ENCODE measurements around the gene TMA7B. TPM values are rescaled to one million over a fixed set of nuclear protein-coding genes. Genes with fewer than 3 reads are reported as not detected.
A peak's percentile ranks its signal among the peaks of the same experiment; 100 is the strongest.
"Not testable (repeated sequence)": the region's sequence is repeated elsewhere in the genome, so short reads cannot be mapped to it uniquely, and the experiment has no call there.

Gene TMA7B
- total RNA-seq, 1 experiment from 2014 or later = not detected

GRCh38 chr22:39992088-39992826 lies 32.1 kb downstream of the TMA7B start:
- DNase-seq = no peak
- no peak overlapping the region for H3K9ac ChIP-seq (ENCODE audit: low read length)
- H3K27ac ChIP-seq (ENCODE audit: low read length) = no peak overlapping the region
- intact Hi-C loops (cut with micrococcal nuclease) = no loop called here
- no peak overlapping the region for H2AFZ ChIP-seq (ENCODE audit: low read length)
- ChIA-PET CTCF (no interaction called here), POLR2A (ENCODE audit: unreplicated experiment) (no interaction called here)
- no peak overlapping the region for H3K4me2 ChIP-seq (ENCODE audit: low read length)
- H3K9me3 ChIP-seq (ENCODE audit: low read length) = no peaks in the 10 kb centered on the region
- no peak for ATAC-seq
- H4K20me1 ChIP-seq (ENCODE audit: low read length) = 0 out of 2 replicates have a peak, but pooled peaks cover 4% of the 10 kb centered on the region
- BruUV-seq (replicated peaks) = no TSS peak
- no peaks in the 10 kb centered on the region for H3K36me3 ChIP-seq (ENCODE audit: low read depth, low read length)
- H3K4me1 ChIP-seq (ENCODE audit: insufficient read depth, low read length) = peaks cover 16% of the 10 kb centered on the region
- TF ChIP-seq, protein P1, sequence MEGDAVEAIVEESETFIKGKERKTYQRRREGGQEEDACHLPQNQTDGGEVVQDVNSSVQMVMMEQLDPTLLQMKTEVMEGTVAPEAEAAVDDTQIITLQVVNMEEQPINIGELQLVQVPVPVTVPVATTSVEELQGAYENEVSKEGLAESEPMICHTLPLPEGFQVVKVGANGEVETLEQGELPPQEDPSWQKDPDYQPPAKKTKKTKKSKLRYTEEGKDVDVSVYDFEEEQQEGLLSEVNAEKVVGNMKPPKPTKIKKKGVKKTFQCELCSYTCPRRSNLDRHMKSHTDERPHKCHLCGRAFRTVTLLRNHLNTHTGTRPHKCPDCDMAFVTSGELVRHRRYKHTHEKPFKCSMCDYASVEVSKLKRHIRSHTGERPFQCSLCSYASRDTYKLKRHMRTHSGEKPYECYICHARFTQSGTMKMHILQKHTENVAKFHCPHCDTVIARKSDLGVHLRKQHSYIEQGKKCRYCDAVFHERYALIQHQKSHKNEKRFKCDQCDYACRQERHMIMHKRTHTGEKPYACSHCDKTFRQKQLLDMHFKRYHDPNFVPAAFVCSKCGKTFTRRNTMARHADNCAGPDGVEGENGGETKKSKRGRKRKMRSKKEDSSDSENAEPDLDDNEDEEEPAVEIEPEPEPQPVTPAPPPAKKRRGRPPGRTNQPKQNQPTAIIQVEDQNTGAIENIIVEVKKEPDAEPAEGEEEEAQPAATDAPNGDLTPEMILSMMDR (conservative IDR thresholded peaks at IDR 0.05; ENCODE audit: low read depth, low read length) = no peak
- TF ChIP-seq EZH2 (IDR thresholded peaks at IDR 0.05; ENCODE audit: low read length, unreplicated experiment) = no peak
- no peak for TF ChIP-seq EZH2phosphoT487 (IDR thresholded peaks at IDR 0.05; ENCODE audit: borderline replicate concordance, low read length)
- H3K4me3 ChIP-seq (ENCODE audit: low read length) = no peak overlapping the region
- no peaks in the 10 kb centered on the region for H3K9me2 ChIP-seq (replicated peaks; ENCODE audit: low read length)
- H3K79me2 ChIP-seq (ENCODE audit: low read length) = peaks cover 17% of the 10 kb centered on the region
- H3K27me3 ChIP-seq (ENCODE audit: low read length) = no peaks in the 10 kb centered on the region
- H3F3A ChIP-seq (ENCODE audit: low read length, unreplicated experiment) = no peaks in the 10 kb centered on the region

GRCh38 chr22:39992894-39993293 lies 32.7 kb downstream of the TMA7B start:
- H4K20me1 ChIP-seq (ENCODE audit: low read length); H3K36me3 ChIP-seq (ENCODE audit: low read depth, low read length); H3F3A ChIP-seq (ENCODE audit: low read length, unreplicated experiment); H2AFZ ChIP-seq (ENCODE audit: low read length); ATAC-seq; BruUV-seq (replicated peaks); CTCF ChIA-PET; H3K27ac ChIP-seq (ENCODE audit: low read length); H3K27me3 ChIP-seq (ENCODE audit: low read length); H3K9me3 ChIP-seq (ENCODE audit: low read length); H3K9me2 ChIP-seq (replicated peaks; ENCODE audit: low read length); intact Hi-C loops (cut with micrococcal nuclease); POLR2A ChIA-PET (ENCODE audit: unreplicated experiment); DNase-seq; H3K4me2 ChIP-seq (ENCODE audit: low read length); H3K9ac ChIP-seq (ENCODE audit: low read length); H3K4me3 ChIP-seq (ENCODE audit: low read length): not testable (repeated sequence)
- Histone ChIP-seq H3K79me2 (ENCODE audit: low read length) (peaks cover 17% of the 10 kb centered on the region), H3K4me1 (ENCODE audit: insufficient read depth, low read length) (peaks cover 22% of the 10 kb centered on the region)

GRCh38 chr22:39994041-39994565 lies 33.9 kb downstream of the TMA7B start:
- BruUV-seq (replicated peaks) = no TSS peak
- ChIA-PET POLR2A (ENCODE audit: unreplicated experiment) (no interaction called here), CTCF (no interaction called here)
- no peak overlapping the region for H3K9ac ChIP-seq (ENCODE audit: low read length)
- no peaks in the 10 kb centered on the region for H3K36me3 ChIP-seq (ENCODE audit: low read depth, low read length)
- no peaks in the 10 kb centered on the region for H3K9me2 ChIP-seq (replicated peaks; ENCODE audit: low read length)
- intact Hi-C loops (cut with micrococcal nuclease) = no loop called here
- peaks cover 17% of the 10 kb centered on the region for H3K79me2 ChIP-seq (ENCODE audit: low read length)
- TF ChIP-seq EZH2phosphoT487 (IDR thresholded peaks at IDR 0.05; ENCODE audit: borderline replicate concordance, low read length) (no peak), EZH2 (IDR thresholded peaks at IDR 0.05; ENCODE audit: low read length, unreplicated experiment) (no peak)
- TF ChIP-seq, protein P1 (conservative IDR thresholded peaks at IDR 0.05; ENCODE audit: low read depth, low read length) = no peak
- H3K4me3 ChIP-seq (ENCODE audit: low read length) = peak overlapping the region; percentile 44
- DNase-seq = no peak
- no peaks in the 10 kb centered on the region for H3F3A ChIP-seq (ENCODE audit: low read length, unreplicated experiment)
- 0 out of 2 replicates have a peak overlapping the region, but pooled peaks have one; percentile 34 for H2AFZ ChIP-seq (ENCODE audit: low read length)
- H3K4me1 ChIP-seq (ENCODE audit: insufficient read depth, low read length) = peaks cover 28% of the 10 kb centered on the region
- ATAC-seq = no peak
- H3K27me3 ChIP-seq (ENCODE audit: low read length) = no peaks in the 10 kb centered on the region
- no peak overlapping the region for H3K27ac ChIP-seq (ENCODE audit: low read length)
- H4K20me1 ChIP-seq (ENCODE audit: low read length) = 0 out of 2 replicates have a peak, but pooled peaks cover 4% of the 10 kb centered on the region
- no peaks in the 10 kb centered on the region for H3K9me3 ChIP-seq (ENCODE audit: low read length)
- H3K4me2 ChIP-seq (ENCODE audit: low read length) = peak overlapping the region; percentile 67
